Measurements from ENCODE around the gene MTARC2.

GRCh38 chr1:220710333-220710732 lies 37.8 kb upstream of the MTARC2 start:
- TF ChIP-seq CHD1 (IDR thresholded peaks at IDR 0.05; ENCODE audit: low read depth, low read length): no peak
- TF ChIP-seq HCFC1 (IDR thresholded peaks at IDR 0.05; ENCODE audit: low read length): no peak
- no peak for TF ChIP-seq CTCF (IDR thresholded peaks at IDR 0.05 in 2 of 3, conservative IDR thresholded peaks at IDR 0.05 in 1 of 3; ENCODE audit: control insufficient read depth in 2 of 3, extremely low read depth in 1 of 3, insufficient read depth in 1 of 3, low read depth in 3 of 3, low read length in 3 of 3)
- no peak for TF ChIP-seq ZNF384 (IDR thresholded peaks at IDR 0.05; ENCODE audit: borderline replicate concordance, low read depth, low read length)
- TF ChIP-seq CBX5 (IDR thresholded peaks at IDR 0.05; ENCODE audit: low read depth): no peak
- no peak for TF ChIP-seq EP300 (IDR thresholded peaks at IDR 0.05; ENCODE audit: borderline replicate concordance in 1 of 2, control insufficient read depth in 1 of 2, low read depth in 2 of 2, low read length in 2 of 2)
- no peak for TF ChIP-seq EGR1 (IDR thresholded peaks at IDR 0.05; ENCODE audit: borderline replicate concordance in 1 of 2, low read depth in 2 of 2, low read length in 2 of 2)
- TF ChIP-seq ZNF207 (IDR thresholded peaks at IDR 0.05; ENCODE audit: borderline replicate concordance): no peak
- no peak for TF ChIP-seq SIN3A (IDR thresholded peaks at IDR 0.05; ENCODE audit: low read depth, low read length)
- no peak for TF ChIP-seq FOXK2 (IDR thresholded peaks at IDR 0.05)

Data from GM12878 (cell line).